Ishikawa (cell line): ENCODE data around the gene LYRM4.

Experiments
- CEBPB ChIP-seq: IDR thresholded peaks from 2 replicates; pipeline ENCODE4 v1.6.1; 2012
- EGR1 ChIP-seq: IDR thresholded peaks from 2 replicates; pipeline ENCODE4 v1.6.1; 2012
- MAX ChIP-seq: IDR thresholded peaks from 2 replicates; pipeline ENCODE4 v1.6.1; 2012
- TAF1 ChIP-seq: IDR thresholded peaks from 2 replicates; pipeline ENCODE4 v1.6.1; 2012; ENCODE audit warnings: low read depth, mild to moderate bottlenecking

GRCh38 chr6:5276581-5276980 is 15.8 kb upstream of the LYRM4 start:
- TF ChIP-seq CEBPB (no peak), EGR1 (no peak), TAF1 (no peak), MAX (no peak)
